Measurements from ENCODE around the gene HOXB4. TPM values are rescaled to one million over a fixed set of nuclear protein-coding genes. Genes with fewer than 3 reads are reported as not detected.

HOXB4 gene
- total RNA-seq, 1 donor: 0.36 TPM

DNA sequence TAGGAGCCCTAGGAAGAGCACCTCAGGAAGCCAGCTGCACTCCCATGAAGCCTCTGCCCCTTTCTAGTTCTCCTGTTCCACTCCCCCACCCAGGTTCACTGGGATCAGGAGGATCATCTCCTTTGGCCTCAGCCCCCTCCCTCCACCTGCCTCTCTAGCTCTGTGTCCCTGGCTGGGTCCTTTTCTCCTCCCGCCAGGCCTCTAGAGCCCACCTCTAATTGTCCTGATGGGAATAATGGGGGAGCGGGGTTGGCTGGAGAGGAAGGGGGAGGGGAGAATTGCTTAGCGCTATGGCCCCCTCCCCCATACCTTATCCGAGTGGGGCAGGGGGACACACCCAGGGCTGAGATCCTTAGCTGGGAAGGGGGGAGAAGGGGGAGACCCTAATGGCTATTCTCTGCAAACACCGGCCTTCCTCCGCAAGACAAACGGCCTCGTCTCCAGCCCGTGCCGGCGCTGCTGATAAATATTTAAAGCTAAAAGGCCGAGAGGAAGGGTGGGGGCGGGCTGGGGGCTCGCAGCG, 31.7 kb upstream of the HOXB4 start:
- Histone ChIP-seq H3K27ac (ENCODE audit: low read depth, low read length) (no peak overlapping the region), H3K36me3 (ENCODE audit: insufficient read depth, low read length) (no peaks in the 10 kb centered on the region), H3K4me1 (ENCODE audit: insufficient read depth, low read length) (no peaks in the 10 kb centered on the region), H3K4me2 (ENCODE audit: insufficient read depth, low read length) (no peak overlapping the region), H3K9me3 (ENCODE audit: low read depth, low read length) (no peaks in the 10 kb centered on the region), H3K79me2 (ENCODE audit: insufficient read depth, low read length) (no peaks in the 10 kb centered on the region), H3K27me3 (ENCODE audit: insufficient read depth, low read length) (peaks cover 96% of the 10 kb centered on the region), H3K4me3 (ENCODE audit: insufficient read depth, low read length) (no peak overlapping the region), H2AFZ (ENCODE audit: low read length) (no peak overlapping the region), H4K20me1 (ENCODE audit: insufficient read depth, low read length) (no peaks in the 10 kb centered on the region)
- TF ChIP-seq, protein P1, sequence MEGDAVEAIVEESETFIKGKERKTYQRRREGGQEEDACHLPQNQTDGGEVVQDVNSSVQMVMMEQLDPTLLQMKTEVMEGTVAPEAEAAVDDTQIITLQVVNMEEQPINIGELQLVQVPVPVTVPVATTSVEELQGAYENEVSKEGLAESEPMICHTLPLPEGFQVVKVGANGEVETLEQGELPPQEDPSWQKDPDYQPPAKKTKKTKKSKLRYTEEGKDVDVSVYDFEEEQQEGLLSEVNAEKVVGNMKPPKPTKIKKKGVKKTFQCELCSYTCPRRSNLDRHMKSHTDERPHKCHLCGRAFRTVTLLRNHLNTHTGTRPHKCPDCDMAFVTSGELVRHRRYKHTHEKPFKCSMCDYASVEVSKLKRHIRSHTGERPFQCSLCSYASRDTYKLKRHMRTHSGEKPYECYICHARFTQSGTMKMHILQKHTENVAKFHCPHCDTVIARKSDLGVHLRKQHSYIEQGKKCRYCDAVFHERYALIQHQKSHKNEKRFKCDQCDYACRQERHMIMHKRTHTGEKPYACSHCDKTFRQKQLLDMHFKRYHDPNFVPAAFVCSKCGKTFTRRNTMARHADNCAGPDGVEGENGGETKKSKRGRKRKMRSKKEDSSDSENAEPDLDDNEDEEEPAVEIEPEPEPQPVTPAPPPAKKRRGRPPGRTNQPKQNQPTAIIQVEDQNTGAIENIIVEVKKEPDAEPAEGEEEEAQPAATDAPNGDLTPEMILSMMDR (IDR thresholded peaks at IDR 0.05; ENCODE audit: extremely low read depth, low read depth, low read length): no peak
- no peak for DNase-seq (ENCODE audit: insufficient read length, low spot score, missing footprints)

GRCh38 chr17:48609033-48609432, 30.9 kb upstream of the HOXB4 start:
- no peak for DNase-seq (ENCODE audit: insufficient read length, low spot score, missing footprints)
- Histone ChIP-seq H3K27ac (ENCODE audit: low read depth, low read length) (no peak overlapping the region), H4K20me1 (ENCODE audit: insufficient read depth, low read length) (no peaks in the 10 kb centered on the region), H3K4me2 (ENCODE audit: insufficient read depth, low read length) (no peak overlapping the region), H3K36me3 (ENCODE audit: insufficient read depth, low read length) (no peaks in the 10 kb centered on the region), H3K4me3 (ENCODE audit: insufficient read depth, low read length) (no peak overlapping the region), H3K79me2 (ENCODE audit: insufficient read depth, low read length) (no peaks in the 10 kb centered on the region), H3K9me3 (ENCODE audit: low read depth, low read length) (no peaks in the 10 kb centered on the region), H3K27me3 (ENCODE audit: insufficient read depth, low read length) (peaks cover 97% of the 10 kb centered on the region), H2AFZ (ENCODE audit: low read length) (no peak overlapping the region), H3K4me1 (ENCODE audit: insufficient read depth, low read length) (no peaks in the 10 kb centered on the region)
- TF ChIP-seq, protein P1 (IDR thresholded peaks at IDR 0.05; ENCODE audit: extremely low read depth, low read depth, low read length): no peak

DNA sequence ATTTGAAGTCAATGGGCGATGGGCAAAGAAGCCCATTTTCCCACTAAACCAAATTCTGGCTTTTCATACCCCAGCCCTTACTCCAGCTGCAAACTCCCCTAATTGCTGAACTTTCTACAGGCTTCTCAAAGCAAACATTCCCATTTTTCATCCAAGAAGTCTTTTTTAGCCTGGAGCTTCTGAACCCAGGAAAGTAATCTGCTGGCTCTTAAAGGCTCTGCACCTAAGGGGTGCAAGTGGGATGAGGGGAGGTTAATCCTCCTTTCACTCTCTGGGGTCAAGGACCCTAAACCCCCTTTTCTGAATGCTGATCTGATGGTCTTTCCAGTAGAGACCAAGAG, 30.3 kb upstream of the HOXB4 start:
- no peak overlapping the region for H3K4me2 ChIP-seq (ENCODE audit: insufficient read depth, low read length)
- no peaks in the 10 kb centered on the region for H3K79me2 ChIP-seq (ENCODE audit: insufficient read depth, low read length)
- no peaks in the 10 kb centered on the region for H3K36me3 ChIP-seq (ENCODE audit: insufficient read depth, low read length)
- H3K27ac ChIP-seq (ENCODE audit: low read depth, low read length): no peak overlapping the region
- no peaks in the 10 kb centered on the region for H3K4me1 ChIP-seq (ENCODE audit: insufficient read depth, low read length)
- H2AFZ ChIP-seq (ENCODE audit: low read length): no peak overlapping the region
- DNase-seq (ENCODE audit: insufficient read length, low spot score, missing footprints): no peak
- no peaks in the 10 kb centered on the region for H4K20me1 ChIP-seq (ENCODE audit: insufficient read depth, low read length)
- no peak overlapping the region for H3K4me3 ChIP-seq (ENCODE audit: insufficient read depth, low read length)
- TF ChIP-seq, protein P1 (IDR thresholded peaks at IDR 0.05; ENCODE audit: extremely low read depth, low read depth, low read length): no peak
- H3K9me3 ChIP-seq (ENCODE audit: low read depth, low read length): no peaks in the 10 kb centered on the region
- H3K27me3 ChIP-seq (ENCODE audit: insufficient read depth, low read length): peaks cover 97% of the 10 kb centered on the region

GRCh38 chr17:48606892-48607614, 28.9 kb upstream of the HOXB4 start:
- no peaks in the 10 kb centered on the region for H3K9me3 ChIP-seq (ENCODE audit: low read depth, low read length)
- no peaks in the 10 kb centered on the region for H3K4me1 ChIP-seq (ENCODE audit: insufficient read depth, low read length)
- no peak overlapping the region for H2AFZ ChIP-seq (ENCODE audit: low read length)
- H4K20me1 ChIP-seq (ENCODE audit: insufficient read depth, low read length): peaks cover 3% of the 10 kb centered on the region
- TF ChIP-seq, protein P1 (IDR thresholded peaks at IDR 0.05; ENCODE audit: extremely low read depth, low read depth, low read length): no peak
- no peak overlapping the region for H3K27ac ChIP-seq (ENCODE audit: low read depth, low read length)
- no peaks in the 10 kb centered on the region for H3K36me3 ChIP-seq (ENCODE audit: insufficient read depth, low read length)
- no peak overlapping the region for H3K4me2 ChIP-seq (ENCODE audit: insufficient read depth, low read length)
- H3K27me3 ChIP-seq (ENCODE audit: insufficient read depth, low read length): peaks cover 98% of the 10 kb centered on the region
- DNase-seq (ENCODE audit: insufficient read length, low spot score, missing footprints): no peak
- no peaks in the 10 kb centered on the region for H3K79me2 ChIP-seq (ENCODE audit: insufficient read depth, low read length)
- no peak overlapping the region for H3K4me3 ChIP-seq (ENCODE audit: insufficient read depth, low read length)
